SW 1271 (cell line): ENCODE data around the gene POTEG.
"Not testable (repeated sequence)": the region's sequence is repeated elsewhere in the genome, so short reads cannot be mapped to it uniquely, and the experiment has no call there.

Experiments used
- DNase-seq, 2 experiments: peaks; one replicate each; lab custom pipeline; 2025; lab: John Stamatoyannopoulos, UW

The POTEG gene

GRCh38 chr14:19372813-19373500, 61.2 kb downstream of the POTEG start:
- DNase-seq: not testable (repeated sequence)

- not testable (repeated sequence) for DNase-seq
These were observed 62.4 kb downstream of the POTEG start for GRCh38 chr14:19371767-19372166.

GRCh38 chr14:19362803-19363202, 71.3 kb downstream of the POTEG start:
- DNase-seq: not testable (repeated sequence)

GRCh38 chr14:19362323-19362722, 71.8 kb downstream of the POTEG start:
- DNase-seq: not testable (repeated sequence)

- not testable (repeated sequence) for DNase-seq
These were observed 72.4 kb downstream of the POTEG start for GRCh38 chr14:19361636-19362253.

GRCh38 chr14:19360937-19361635, 73.1 kb downstream of the POTEG start:
- DNase-seq: not testable (repeated sequence)
